SK-N-DZ (cell line): Measurements from ENCODE around the gene EXOC3.

Experiments used
- DNase-seq: peaks from one replicate; pipeline ENCODE4 v3.0.0-alpha.2; 2015; ENCODE audit warnings: low spot score

EXOC3 gene

DNA sequence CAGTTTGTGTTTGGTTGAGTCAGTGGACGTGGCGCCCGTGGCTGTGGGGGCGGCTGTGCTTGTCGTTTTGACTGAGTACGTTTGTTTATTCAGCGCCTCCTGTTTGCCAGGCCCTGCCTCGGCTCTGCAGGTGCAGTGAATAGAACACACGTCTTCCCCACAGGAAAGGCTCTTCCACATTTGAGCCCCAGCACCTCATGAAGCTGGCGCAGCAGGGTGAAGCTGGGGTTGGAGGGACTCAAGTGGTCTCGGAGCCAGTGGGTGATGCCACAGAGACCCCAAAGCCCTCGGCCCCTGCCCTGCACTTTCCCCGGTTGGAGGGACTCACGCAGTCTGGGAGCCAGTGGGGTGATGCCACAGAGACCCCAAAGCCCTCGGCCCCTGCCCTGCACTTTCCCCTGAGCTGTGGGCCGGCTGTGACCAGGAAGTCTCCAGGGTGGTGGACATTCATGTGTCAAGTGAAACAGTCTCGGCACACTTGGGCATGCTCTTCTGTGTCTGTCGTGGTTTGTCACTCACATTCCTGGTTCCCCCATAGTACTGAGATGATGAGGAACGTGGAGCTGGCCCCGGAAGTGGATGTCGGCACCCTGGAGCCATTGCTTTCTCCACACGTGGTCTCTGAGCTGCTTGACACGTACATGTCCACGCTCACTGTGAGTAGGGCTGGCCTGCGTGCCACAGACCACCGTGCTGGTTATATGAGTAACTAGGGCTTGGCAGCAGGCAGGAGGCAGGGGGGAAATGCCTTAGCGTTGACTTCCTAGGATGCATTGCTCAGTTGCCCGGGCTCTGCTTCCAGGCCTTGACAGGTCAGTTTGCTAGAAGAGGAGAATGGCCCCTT, 13.6 kb downstream of the EXOC3 start:
- no peak for DNase-seq

DNA sequence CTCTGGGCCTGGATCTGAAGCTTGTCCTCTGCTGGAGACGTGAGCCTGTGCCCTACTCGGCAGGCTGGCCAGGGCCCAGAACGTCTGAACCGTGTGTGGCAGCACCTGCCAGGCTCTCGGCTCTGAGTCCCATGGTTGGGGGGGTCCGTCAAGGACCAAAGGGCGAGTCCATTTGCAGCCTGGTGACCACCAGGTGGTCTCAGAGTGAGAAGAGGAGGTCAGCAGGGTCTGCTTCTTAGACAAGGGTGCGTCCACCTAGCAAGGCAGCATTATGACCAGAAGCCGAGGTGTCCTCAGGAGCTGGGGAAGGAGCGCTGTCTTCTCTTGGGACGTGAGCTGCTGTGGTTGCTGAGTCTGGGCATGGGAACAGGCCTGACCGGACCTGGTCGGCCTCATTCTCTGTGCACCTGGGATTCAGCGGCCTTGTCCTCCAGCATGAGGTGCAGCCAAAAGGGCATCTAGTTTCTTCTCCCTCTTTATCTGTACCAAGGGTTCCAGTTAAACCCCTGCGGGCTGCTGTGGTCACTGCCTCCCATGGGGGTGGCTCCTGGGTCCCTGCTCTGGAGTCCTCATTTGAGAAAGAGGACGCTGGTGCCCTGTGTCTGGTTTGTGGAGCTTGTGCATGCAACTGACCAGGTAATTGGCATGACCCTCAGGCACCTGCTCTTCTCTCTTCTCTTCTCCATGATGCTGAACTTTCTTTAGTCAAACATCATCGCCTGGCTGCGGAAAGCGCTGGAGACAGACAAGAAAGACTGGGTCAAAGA, 14.4 kb downstream of the EXOC3 start:
- DNase-seq, result no peak

DNA sequence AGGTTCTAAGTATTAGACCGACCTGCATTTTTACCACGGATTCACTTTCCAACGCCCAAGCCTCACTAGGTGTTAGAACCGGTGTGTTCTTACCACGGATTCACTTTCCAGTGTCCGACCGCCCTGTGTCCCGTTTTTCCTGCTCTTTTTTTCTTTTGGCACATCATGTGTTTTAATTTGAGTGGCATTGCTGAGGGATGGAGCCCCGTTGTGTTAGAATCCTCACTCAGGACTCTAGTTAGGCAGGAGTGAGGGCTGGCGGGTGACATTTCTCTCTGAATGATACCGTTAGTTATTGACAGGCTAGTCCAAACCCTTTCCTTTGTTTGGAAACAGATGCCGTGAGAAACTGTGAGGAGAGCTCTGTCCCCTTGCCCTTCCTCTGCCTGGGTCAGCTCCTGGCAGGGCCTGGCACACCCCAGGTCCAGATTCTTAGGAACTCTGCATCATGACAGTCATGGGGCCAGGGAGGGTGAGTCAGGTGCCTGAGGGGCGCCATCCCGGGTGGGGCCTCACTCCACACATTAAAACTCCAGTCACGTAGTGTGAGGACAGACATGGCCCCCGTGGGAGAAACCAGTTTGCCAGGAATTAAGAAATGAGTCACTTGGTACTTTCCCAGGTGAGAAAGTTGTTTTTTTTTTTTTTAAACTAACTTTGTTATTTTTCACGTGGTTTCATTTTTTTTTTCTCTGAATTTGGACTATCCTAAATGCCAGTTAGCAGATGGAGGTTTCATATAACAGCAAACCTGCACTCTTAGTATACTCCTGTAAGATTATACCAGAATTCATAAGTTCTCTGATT, 15.8 kb downstream of the EXOC3 start:
- DNase-seq, result no peak

DNA sequence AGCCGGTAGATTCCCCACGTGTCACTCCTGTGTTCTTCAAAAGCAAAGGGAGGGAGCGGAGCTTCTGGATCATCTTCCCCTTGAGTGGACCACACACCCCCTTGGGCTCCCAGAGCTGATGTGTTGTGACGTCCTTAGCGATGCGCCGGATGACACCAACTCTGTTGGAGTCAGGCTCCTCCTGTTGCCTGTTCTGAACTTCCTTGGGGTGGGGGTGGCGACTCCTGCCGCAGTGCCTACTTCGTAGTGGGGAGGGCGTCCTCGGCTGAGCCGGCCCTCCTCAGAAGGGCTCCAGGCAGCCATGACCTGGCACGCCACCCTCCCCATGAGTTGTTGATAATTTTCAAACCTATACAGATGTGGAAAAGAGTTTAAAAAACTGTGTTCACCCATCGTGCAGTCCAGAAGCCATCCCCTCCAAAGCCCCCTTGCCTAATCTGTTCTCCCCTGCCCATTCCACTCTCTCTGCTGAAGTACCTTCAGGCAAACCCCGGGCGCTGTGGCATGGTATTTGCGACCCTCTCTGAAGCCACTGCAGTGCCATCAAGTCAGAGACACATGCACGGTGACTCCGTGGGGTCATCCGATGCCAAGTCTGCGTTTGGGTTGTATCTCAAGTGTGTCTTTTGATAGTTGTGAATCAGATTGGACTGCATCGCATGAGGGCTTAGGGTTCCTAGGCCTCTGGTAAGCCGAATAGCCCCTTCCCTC, 16.7 kb downstream of the EXOC3 start:
- no peak for DNase-seq

DNA sequence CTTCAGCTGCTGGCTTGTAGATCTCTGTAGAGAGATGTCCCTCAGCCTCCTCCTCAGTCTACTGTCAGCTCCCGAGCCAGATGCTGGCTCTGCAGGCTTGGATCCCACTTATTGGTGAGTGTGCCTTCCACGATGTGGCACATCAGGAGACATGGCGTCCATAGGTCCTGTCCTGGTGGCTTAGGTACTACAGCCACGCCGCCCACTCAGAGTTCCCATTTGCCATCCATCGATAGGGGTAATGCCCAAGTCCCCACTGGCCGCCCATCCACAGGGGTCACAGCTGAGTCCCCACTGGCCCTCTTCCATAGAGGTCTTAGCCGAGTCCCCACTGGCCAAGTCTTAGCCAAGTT, 17.3 kb downstream of the EXOC3 start:
- no peak for DNase-seq

DNA sequence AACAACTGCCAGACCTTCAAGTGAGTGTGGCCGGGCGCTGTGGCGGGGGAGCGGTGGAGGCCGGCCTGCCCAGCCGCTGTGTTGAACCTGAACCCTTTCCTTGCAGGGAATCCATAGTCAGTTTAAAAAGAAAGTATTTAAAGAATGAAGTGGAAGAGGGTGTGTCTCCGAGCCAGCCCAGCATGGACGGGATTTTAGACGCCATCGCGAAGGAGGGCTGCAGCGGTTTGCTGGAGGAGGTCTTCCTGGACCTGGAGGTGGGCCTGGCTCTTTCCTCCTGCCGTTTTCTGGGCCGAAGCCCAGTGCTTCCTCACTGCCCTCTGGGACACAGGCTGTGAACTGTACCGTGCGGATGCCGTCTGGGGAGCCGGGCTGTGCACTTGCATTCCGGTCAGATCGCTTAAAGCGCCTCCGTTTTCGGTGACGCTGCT, 19.1 kb downstream of the EXOC3 start:
- no peak for DNase-seq

DNA sequence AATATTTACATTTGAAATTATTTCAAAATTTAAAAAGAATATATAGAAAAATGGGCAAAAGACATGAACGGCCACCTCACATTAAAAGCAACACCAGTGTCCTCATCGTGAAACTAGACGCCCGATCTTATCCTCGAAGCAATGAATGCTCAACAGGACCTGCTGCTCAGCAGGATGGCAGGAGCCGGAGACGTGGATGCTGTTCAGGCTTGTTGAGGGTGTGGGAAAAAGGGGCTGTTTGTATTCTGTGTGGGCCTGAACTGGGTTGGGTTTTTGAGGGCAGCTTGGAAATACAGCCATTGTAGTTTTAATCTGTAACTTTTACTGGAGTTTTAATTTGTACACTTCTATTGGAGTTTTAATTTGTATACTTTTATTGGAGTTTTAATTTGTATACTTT, 20.3 kb downstream of the EXOC3 start:
- no peak for DNase-seq

DNA sequence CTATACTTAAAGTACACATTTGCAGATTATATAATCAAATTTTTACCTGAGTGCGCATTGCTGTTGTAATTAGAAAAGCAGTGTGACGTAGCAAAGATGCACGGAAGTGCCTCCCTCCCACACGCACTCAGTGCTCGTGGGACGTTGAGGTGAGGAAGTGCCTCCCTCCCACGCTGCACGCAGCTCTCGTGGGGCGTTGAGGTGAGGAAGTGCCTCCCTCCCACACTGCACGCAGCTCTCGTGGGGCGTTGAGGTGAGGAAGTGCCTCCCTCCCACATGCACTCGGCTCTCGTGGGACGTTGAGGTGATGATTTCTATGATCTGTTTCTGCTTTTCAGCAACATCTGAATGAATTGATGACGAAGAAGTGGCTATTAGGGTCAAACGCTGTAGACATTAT, 21.0 kb downstream of the EXOC3 start:
- no peak for DNase-seq

DNA sequence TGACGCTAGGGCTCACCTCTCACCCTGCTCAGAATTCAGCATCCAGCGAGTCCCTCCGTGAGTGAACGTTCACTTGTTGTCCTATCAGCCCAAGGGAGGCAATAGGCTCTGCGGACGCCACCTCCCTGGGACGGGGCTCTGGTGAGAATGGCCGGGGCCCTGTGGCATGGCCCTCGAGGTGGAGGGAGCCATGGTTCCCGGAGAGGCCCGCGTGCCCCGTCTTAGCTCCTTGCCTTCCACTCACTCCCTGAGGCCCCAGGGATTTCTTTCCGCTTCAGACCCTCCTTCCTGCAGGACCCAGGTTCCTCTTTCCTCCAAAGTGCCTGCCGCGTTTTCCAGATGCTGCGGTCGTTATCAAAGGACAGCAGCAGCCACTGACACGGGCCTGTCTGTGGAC, 21.5 kb downstream of the EXOC3 start:
- DNase-seq, result no peak

DNA sequence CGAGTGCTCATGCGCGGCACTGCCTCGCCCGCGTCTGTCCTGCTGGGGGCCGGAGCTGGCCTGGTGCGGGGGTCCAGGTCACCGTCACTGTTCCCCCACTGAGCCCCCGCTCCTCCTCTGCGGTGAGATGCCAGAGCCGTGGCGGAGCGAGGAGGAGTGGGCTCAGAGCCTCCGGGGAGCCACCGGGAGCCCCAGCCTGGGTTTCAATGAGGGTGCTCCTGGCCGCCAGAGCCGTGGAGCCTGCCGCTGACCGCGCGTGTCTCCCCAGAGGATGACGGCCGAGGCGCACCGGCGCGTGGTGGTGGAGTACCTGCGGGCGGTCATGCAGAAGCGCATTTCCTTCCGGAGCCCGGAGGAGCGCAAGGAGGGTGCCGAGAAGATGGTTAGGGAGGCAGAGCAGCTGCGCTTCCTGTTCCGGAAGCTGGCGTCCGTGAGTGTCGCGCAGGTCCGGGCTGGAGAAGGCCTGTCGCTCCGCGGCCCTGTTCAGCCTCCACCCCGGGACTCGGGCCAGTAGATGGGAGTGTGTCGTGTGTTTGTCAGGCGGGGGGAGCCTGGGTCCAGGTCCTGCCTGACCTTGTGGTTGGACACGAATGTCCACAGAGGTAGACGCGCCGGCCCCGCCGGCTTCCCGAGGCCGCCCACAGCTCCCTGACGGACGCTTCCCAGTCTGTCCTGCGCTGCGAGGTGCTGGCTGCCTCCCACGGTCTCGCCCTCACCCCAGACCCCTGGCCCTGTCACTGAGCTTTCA, 22.0 kb downstream of the EXOC3 start:
- DNase-seq, result no peak

DNA sequence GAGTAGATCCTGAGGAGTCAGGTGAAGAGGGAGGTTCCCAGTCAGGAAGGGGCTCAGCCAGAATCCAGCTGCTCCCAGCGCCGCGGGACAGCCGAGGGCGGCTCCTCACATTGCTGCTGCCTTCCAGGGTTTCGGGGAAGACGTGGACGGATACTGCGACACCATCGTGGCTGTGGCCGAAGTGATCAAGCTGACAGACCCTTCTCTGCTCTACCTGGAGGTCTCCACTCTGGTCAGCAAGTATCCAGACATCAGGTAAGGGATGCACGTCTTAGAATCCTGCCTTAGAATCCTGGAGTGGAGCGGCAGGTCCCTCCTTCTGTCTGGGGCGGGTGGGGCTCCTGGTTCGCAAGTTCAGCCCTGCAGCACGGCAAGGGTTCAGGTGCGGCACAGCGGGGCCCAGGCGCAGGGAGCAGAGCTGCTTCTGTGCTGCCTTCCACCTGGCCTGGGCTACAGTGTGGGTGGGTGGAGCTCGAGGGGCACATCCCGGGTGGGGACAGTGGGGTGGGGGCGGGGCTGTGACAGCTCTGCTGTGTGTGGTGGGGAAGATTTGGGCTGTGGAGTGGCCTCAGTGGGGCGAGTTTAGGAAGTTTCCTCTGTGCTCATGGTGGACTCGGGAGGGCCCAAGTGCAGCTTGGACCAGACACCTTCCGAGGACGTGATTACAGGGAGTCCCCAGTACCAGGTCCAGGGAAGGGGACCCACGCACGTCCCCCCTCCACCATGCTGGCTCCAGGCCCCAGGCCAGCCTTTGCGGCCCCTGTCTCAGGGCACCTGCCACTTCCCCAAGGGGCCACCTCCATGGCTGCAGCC, 22.8 kb downstream of the EXOC3 start:
- no peak for DNase-seq

DNA sequence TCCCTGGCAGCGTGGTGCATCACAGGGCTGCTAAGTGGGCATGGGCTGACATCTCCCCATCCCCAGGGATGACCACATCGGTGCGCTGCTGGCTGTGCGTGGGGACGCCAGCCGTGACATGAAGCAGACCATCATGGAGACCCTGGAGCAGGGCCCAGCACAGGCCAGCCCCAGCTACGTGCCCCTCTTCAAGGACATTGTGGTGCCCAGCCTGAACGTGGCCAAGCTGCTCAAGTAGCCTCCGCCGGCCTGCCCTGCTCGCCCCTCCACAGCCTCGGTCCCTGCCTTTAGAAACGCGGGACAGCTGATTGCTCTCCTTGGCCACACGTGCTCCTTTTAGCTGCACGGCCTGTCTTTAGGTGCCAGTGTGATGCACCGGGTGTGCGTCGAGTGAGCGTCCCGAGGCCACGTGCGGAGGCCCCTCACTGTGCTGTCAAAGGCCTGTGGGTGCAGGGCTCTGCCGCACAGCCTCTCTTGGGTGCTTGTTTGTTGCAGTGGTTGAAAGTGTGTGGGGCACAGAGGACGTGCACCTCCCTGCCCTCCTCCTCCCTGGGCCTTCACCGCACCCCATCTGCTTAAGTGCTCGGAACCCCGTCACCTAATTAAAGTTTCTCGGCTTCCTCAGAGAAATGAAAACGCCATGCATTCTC, 23.8 kb downstream of the EXOC3 start:
- no peak for DNase-seq

DNA sequence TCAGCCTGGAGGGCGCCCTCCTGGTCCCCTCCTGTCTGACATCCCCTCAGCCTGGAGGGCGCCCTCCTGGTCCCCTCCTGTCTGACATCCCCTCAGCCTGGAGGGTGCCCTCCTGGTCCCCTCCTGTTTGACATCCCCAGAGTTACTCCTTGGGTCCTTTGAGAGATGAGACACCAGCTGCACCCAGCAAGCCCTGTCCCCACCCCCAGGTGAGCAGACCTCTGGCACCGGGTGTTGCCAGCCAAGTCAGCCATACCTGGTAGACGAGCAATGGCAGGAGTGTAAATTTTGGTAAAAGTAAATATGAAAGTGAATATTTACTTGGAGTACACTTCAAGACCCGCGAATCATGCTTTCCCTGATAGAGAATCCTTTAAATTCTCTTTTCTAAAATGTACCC, 25.4 kb downstream of the EXOC3 start:
- DNase-seq, result no peak

DNA sequence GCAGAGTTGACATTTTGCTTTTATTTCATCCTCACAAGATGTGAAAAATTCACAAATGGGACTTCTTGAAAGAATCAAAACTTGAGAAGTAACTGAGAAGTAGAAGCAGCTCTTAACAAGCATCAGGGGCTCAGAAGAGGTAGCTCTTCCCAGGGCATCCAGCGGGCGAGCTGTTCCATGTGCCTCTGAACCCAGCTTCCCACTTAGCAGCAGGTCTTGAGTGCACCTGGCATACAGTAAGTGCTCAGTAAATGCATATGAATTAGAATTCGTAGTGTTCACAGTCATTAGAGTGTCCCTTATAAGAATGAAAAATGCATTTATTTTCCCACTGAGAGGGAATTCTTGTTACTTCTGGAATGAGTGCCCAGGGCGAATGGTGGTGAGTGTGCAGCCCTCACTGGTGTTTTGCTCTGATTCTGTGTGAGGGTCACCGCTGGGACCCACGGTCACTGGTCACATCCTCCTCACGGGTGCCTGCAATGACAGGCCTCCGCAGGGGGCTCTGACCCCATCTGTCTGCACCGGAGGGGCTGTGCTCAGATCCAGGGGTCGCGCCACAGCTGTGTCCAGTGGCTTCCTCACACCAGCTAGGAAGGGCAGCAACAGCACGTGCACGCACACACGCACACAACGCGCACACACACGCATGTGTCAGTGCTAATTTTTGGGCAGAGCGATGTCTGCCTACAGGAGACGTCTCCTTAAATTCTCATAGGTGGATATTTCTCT, 26.9 kb downstream of the EXOC3 start:
- DNase-seq, result no peak

DNA sequence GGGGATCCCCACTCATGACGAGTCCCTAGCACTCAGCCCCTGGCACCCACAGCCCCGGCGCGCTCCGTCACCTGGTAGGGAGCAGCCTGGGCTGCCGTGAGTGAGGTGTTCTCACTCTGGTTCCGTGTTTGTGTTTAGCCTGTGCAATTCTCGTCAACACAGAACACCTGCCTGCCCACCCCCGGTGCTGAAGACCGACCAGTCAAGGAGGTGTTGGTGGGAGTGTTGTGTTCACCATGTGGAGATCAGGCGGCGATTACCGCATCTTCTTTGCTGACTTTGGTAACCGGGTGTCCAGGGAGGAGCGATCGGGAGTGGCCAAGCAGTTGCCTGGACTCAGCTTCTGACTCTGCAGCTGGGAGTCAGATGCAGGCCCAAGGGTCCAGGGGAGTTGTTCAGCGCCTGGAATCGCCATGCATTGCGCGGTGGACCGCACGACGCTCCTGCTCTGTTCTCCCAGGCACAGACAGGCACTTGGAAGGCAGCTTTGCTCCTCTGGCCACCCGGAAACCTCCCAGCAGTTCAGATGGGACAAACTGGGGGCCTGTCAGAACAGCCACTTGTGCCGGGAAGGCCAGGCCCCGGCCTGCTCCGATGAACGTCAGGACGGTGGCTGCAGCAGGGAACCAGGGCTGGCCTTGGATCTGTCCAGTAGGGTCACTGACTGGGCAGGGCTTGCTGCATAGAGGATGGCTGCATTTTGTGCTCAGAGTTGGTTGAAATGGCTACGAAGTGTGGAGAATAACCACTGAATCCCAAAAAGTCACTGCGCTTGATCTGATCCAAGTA, 28.2 kb downstream of the EXOC3 start:
- no peak for DNase-seq

DNA sequence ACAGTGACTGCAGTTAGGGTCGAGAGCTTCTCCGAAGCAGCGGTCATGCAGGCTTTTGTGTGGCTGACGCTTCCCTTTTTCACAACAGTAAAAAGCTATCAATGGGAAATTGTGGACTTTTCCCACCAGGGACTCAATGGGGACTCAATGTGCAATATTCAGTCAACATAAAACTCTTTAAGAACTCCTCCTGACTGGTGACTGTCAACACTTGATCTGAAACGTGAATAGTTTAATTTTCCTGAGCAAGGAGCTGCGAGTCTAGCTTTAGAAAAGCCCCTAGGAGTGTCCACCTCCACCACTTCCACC, 28.7 kb downstream of the EXOC3 start:
- DNase-seq, result no peak

DNA sequence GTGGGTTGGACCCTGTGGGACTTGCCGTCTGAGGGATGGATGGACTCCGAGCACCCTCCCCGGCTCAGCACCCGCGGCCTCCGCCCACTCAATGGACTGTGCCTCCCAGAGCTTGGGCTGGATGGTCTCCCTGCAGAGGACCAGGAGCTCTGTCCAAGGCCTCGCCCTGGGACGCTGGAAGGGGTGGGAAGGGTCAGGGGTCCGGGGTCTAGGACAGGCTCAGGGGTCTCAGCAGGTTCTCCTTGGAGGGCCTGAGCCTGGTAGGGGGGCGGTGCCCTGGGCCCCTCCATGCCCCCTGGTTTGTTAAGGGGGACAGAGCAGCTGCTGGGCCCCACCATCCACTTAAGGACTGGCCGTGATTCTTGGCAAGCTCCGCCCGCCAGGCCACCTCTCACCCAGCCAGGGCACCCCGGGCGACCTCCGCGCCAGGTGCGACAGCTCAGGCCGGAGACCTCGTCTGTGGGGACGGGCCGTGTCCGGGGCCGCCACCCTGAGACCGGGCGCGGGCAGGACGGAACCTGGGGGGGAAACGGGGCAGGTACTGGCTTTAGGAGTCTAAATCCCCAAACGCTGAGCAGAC, 29.2 kb downstream of the EXOC3 start:
- DNase-seq, result no peak
